ENCODE data around the gene TRPV3. TPM values are rescaled to one million over a fixed set of nuclear protein-coding genes. Genes with fewer than 3 reads are reported as not detected.

TRPV3 gene
- total and polyA plus RNA-seq, 12 donors = 0.17 to 2.8 (median 1.1) TPM

GRCh38 chr17:3547628-3548027 lies 10.0 kb downstream of the TRPV3 start:
- intact Hi-C loops (cut with DNase I) = no loop called here
- Histone ChIP-seq H3K9me3 (no peaks in the 10 kb centered on the region), H3K27me3 (no peaks in the 10 kb centered on the region), H3K4me3 (no peak overlapping the region), H3K27ac (no peak overlapping the region), H3K4me1 (no peaks in the 10 kb centered on the region), H3K36me3 (no peaks in the 10 kb centered on the region)
- DNase-seq (no peak), ATAC-seq (no peak)
- 68 to 75% methylated on average over 11 of the region's 11 CpGs for whole genome bisulfite sequencing, 2 donors
- no peak for TF ChIP-seq CTCF (IDR thresholded peaks at IDR 0.05)

- 91 to 93% methylated on average over 8 of the region's 8 CpGs for WGBS, 2 donors
- no peak for ATAC-seq
- H3K36me3 ChIP-seq = no peaks in the 10 kb centered on the region
- no peak overlapping the region for H3K4me3 ChIP-seq
- H3K4me1 ChIP-seq = no peaks in the 10 kb centered on the region
- TF ChIP-seq CTCF (IDR thresholded peaks at IDR 0.05) = no peak
- intact Hi-C loops (cut with DNase I) = no loop called here
- no peak for DNase-seq
- no peaks in the 10 kb centered on the region for H3K9me3 ChIP-seq
- no peaks in the 10 kb centered on the region for H3K27me3 ChIP-seq
- H3K27ac ChIP-seq = no peak overlapping the region
Observed at GRCh38 chr17:3546997-3547396, 10.6 kb downstream of the TRPV3 start.

DNA sequence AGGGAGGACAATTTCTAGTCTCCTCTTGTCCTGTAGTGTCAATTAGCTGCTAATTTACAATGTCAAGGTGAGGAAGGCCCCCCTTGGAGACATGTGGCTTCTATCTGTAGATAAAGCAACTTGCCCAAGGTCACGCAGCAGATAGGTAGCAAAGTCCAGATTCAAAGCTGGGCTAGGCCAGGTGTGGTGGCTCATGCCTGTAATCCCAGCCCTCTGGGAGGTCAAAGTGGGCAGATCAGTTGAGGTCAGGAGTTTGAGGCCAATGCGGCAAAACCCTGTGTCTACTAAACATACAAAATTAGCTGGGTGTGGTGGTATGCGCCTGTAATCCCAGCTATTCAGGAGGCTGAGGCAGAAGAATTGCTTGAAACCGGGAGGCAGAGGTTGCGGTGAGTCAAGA lies 11.1 kb downstream of the TRPV3 start:
- Histone ChIP-seq H3K4me1 (no peaks in the 10 kb centered on the region), H3K27me3 (no peaks in the 10 kb centered on the region), H3K27ac (no peak overlapping the region), H3K4me3 (no peak overlapping the region), H3K36me3 (no peaks in the 10 kb centered on the region), H3K9me3 (no peaks in the 10 kb centered on the region)
- ATAC-seq (no peak), DNase-seq (no peak)
- no peak for TF ChIP-seq CTCF (IDR thresholded peaks at IDR 0.05)
- intact Hi-C loops (cut with DNase I) = no loop called here
- 83 to 92% methylated on average over 1 to 5 of the region's 5 CpGs for WGBS, 2 donors

DNA sequence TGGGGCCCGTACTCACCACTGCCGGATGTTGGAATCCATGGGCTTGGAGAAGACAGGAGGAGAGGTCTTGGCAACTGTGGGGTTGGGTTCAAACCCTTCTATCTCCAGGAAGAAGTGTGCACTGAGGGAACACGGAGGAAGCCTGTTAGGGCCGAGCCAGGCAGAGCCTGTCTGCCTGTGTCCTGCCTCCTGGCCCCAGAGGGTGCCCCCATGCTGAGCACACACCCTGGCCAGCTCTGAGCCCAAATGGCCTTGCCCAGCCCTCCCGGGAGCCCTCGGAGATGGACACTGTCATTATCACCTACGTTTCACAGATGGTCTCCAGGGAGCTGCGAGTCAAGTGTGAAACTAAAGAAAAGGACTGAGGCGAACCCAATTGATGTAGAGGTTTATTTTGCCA lies 12.5 kb downstream of the TRPV3 start:
- no peak overlapping the region for H3K4me3 ChIP-seq
- WGBS, 2 donors = 50 to 61% methylated on average over 9 of the region's 9 CpGs
- H3K36me3 ChIP-seq = no peaks in the 10 kb centered on the region
- ATAC-seq (peak in 1 of 8 donors; percentile 22), DNase-seq (no peak)
- H3K4me1 ChIP-seq = no peaks in the 10 kb centered on the region
- H3K9me3 ChIP-seq = no peaks in the 10 kb centered on the region
- H3K27ac ChIP-seq = no peak overlapping the region
- no peaks in the 10 kb centered on the region for H3K27me3 ChIP-seq
- no peak for TF ChIP-seq CTCF (IDR thresholded peaks at IDR 0.05)
- intact Hi-C loops (cut with DNase I) = no loop called here

DNA sequence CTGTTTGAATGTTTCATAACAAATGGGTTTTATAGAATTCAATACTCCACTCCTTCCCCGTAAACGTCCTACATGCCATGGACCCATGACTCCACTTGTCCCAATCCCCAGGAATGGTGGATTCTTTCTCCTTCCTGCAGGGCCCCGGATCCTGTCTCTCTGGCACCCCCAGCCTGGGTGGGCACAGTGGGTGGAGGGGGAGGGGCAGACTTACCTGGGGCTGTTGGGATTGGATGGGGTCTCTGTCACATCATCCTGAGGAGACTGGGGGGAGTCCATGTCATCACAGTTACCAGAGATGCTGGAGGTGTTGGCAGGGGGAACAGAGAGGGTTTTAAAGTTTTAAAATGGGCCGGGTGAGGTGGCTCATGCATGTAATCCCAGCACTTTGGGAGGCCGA lies 13.2 kb downstream of the TRPV3 start:
- no peak for TF ChIP-seq CTCF (IDR thresholded peaks at IDR 0.05)
- H3K27ac ChIP-seq = no peak overlapping the region
- no peak for ATAC-seq
- H3K9me3 ChIP-seq = no peaks in the 10 kb centered on the region
- H3K4me1 ChIP-seq = no peaks in the 10 kb centered on the region
- no peaks in the 10 kb centered on the region for H3K27me3 ChIP-seq
- no peaks in the 10 kb centered on the region for H3K36me3 ChIP-seq
- WGBS, 2 donors = 86 to 91% methylated on average over 5 of the region's 5 CpGs
- no peak for DNase-seq
- intact Hi-C loops (cut with DNase I) = no loop called here
- no peak overlapping the region for H3K4me3 ChIP-seq
